ENCODE results near the gene LRRC8B. TPM values are rescaled to one million over a fixed set of nuclear protein-coding genes. Genes with fewer than 3 reads are reported as not detected.

Gene LRRC8B
- total RNA-seq, 2 experiments from 2014 or later, result 4.4 to 9.9 TPM

- intact Hi-C loops (cut with micrococcal nuclease; ENCODE audit: unreplicated experiment), result no loop called here
- POLR2A ChIA-PET, result interaction anchor here (0.6 to 1.0 kb wide), 3 partner anchors 17 to 86 kb away, joined by 3 read pairs; no protein-coding TSS in a partner anchor
Measured at GRCh38 chr1:89596698-89597097, 72.1 kb downstream of the LRRC8B start.

DNA sequence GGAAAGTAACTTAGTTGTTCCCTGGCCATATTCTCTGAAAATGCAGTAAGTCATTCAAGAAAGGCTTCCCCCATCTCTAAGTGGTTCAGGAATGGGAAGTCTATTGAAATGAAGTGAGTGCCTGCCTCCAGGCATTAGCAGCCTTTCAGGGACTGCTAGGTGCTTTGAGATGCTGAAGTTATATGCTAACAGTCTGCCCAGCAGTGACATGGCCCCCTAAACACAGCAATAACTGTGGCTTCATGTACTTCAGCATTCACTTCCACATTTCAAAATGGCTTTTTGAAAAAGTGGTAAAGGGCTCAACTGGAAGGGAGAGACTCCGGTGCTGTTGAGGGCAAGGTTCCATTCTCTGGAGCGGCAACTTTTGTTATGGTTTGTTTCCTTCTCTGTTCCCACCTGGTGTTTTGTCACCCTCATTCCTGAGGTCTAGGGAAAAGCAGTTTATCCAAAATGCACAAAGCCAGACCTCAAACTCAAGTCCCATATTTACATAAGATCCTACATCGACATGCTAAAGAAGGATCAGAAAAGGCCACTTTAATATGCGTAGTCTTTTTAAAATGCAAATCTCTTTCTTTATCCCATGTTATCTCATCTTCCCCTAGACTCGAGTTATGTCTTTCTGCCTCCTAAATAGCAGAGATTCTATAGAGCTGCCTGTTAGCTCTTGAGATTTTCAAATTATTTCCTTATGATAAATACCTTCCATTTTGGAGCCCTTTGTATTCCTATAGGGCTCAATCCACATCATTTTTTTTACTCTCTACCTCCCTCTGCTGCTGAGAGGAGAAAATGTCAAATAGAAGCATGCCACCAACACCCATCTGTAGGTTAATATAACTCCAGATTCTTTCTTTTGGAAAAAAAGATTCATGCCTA is 74.1 kb downstream of the LRRC8B start:
- intact Hi-C loops (cut with micrococcal nuclease; ENCODE audit: unreplicated experiment), result loop anchor here (1.0 to 2.0 kb wide), 4 partner anchors 74 to 165 kb away; partner anchors contain the start of gene LRRC8B
- POLR2A ChIA-PET, result no interaction called here
- Histone ChIP-seq H3K36me3 (ENCODE audit: insufficient read depth, low read length) (no peaks in the 10 kb centered on the region), H3K4me1 (ENCODE audit: insufficient read depth, low read length, poor library complexity, severe bottlenecking) (no peaks in the 10 kb centered on the region), H3K9me3 (ENCODE audit: low read length) (no peaks in the 10 kb centered on the region), H4K20me1 (ENCODE audit: insufficient read depth, low read length) (peaks cover 7% of the 10 kb centered on the region; the same call in 1 of the 2 replicates), H3K27ac (ENCODE audit: low read depth, low read length, poor library complexity, severe bottlenecking) (no peak overlapping the region), H2AFZ (ENCODE audit: low read length) (no peak overlapping the region), H3K4me2 (ENCODE audit: low read length) (no peak overlapping the region), H3K9me2 (ENCODE audit: insufficient read depth, low read length) (no peaks in the 10 kb centered on the region), H3K79me2 (ENCODE audit: insufficient read depth, low read depth, low read length) (no peaks in the 10 kb centered on the region), H3K4me3 (ENCODE audit: low read depth, low read length, poor library complexity, severe bottlenecking) (no peak overlapping the region)
- peak; percentile 50 for DNase-seq (ENCODE audit: low spot score)
- BruUV-seq (replicated peaks), result no TSS peak
- CTCF ChIA-PET (ENCODE audit: unreplicated experiment), result no interaction called here
- TF ChIP-seq, protein P1, sequence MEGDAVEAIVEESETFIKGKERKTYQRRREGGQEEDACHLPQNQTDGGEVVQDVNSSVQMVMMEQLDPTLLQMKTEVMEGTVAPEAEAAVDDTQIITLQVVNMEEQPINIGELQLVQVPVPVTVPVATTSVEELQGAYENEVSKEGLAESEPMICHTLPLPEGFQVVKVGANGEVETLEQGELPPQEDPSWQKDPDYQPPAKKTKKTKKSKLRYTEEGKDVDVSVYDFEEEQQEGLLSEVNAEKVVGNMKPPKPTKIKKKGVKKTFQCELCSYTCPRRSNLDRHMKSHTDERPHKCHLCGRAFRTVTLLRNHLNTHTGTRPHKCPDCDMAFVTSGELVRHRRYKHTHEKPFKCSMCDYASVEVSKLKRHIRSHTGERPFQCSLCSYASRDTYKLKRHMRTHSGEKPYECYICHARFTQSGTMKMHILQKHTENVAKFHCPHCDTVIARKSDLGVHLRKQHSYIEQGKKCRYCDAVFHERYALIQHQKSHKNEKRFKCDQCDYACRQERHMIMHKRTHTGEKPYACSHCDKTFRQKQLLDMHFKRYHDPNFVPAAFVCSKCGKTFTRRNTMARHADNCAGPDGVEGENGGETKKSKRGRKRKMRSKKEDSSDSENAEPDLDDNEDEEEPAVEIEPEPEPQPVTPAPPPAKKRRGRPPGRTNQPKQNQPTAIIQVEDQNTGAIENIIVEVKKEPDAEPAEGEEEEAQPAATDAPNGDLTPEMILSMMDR (conservative IDR thresholded peaks at IDR 0.05; ENCODE audit: low read length), result peak; percentile 89
- TF ChIP-seq EZH2phosphoT487 (IDR thresholded peaks at IDR 0.05; ENCODE audit: borderline replicate concordance, low read depth, low read length), result no peak

More at GRCh38 chr1:89596698-89597097, 72.1 kb downstream of the LRRC8B start:
- DNase-seq (ENCODE audit: low spot score), result no peak
- Histone ChIP-seq H3K36me3 (ENCODE audit: insufficient read depth, low read length) (no peaks in the 10 kb centered on the region), H3K4me3 (ENCODE audit: low read depth, low read length, poor library complexity, severe bottlenecking) (no peak overlapping the region), H3K79me2 (ENCODE audit: insufficient read depth, low read depth, low read length) (no peaks in the 10 kb centered on the region), H4K20me1 (ENCODE audit: insufficient read depth, low read length) (peaks cover 4% of the 10 kb centered on the region; the same call in 1 of the 2 replicates), H3K4me2 (ENCODE audit: low read length) (no peak overlapping the region), H3K9me2 (ENCODE audit: insufficient read depth, low read length) (no peaks in the 10 kb centered on the region), H2AFZ (ENCODE audit: low read length) (no peak overlapping the region), H3K27ac (ENCODE audit: low read depth, low read length, poor library complexity, severe bottlenecking) (no peak overlapping the region), H3K9me3 (ENCODE audit: low read length) (no peaks in the 10 kb centered on the region), H3K4me1 (ENCODE audit: insufficient read depth, low read length, poor library complexity, severe bottlenecking) (no peaks in the 10 kb centered on the region)
- CTCF ChIA-PET (ENCODE audit: unreplicated experiment), result no interaction called here
- no TSS peak for BruUV-seq (replicated peaks)
- TF ChIP-seq EZH2phosphoT487 (IDR thresholded peaks at IDR 0.05; ENCODE audit: borderline replicate concordance, low read depth, low read length), result no peak
- TF ChIP-seq, protein P1 (conservative IDR thresholded peaks at IDR 0.05; ENCODE audit: low read length), result no peak

GRCh38 chr1:89599332-89599630 is 74.7 kb downstream of the LRRC8B start:
- ChIA-PET POLR2A (no interaction called here), CTCF (ENCODE audit: unreplicated experiment) (no interaction called here)
- Histone ChIP-seq H3K4me1 (ENCODE audit: insufficient read depth, low read length, poor library complexity, severe bottlenecking) (no peaks in the 10 kb centered on the region), H3K79me2 (ENCODE audit: insufficient read depth, low read depth, low read length) (no peaks in the 10 kb centered on the region), H3K36me3 (ENCODE audit: insufficient read depth, low read length) (no peaks in the 10 kb centered on the region), H3K9me3 (ENCODE audit: low read length) (no peaks in the 10 kb centered on the region), H3K4me3 (ENCODE audit: low read depth, low read length, poor library complexity, severe bottlenecking) (no peak overlapping the region), H3K27ac (ENCODE audit: low read depth, low read length, poor library complexity, severe bottlenecking) (no peak overlapping the region), H4K20me1 (ENCODE audit: insufficient read depth, low read length) (peaks cover 7% of the 10 kb centered on the region; the same call in 1 of the 2 replicates), H2AFZ (ENCODE audit: low read length) (no peak overlapping the region), H3K4me2 (ENCODE audit: low read length) (no peak overlapping the region), H3K9me2 (ENCODE audit: insufficient read depth, low read length) (no peaks in the 10 kb centered on the region)
- BruUV-seq (replicated peaks), result no TSS peak
- intact Hi-C loops (cut with micrococcal nuclease; ENCODE audit: unreplicated experiment), result loop anchor here (1.0 to 2.0 kb wide), 3 partner anchors 74 to 164 kb away; partner anchors contain the start of gene LRRC8B
- no peak for DNase-seq (ENCODE audit: low spot score)
- TF ChIP-seq, protein P1 (conservative IDR thresholded peaks at IDR 0.05; ENCODE audit: low read length), result peak; percentile 52; the same call in 1 of the 2 replicates
- no peak for TF ChIP-seq EZH2phosphoT487 (IDR thresholded peaks at IDR 0.05; ENCODE audit: borderline replicate concordance, low read depth, low read length)

Measured in OCI-LY7 (cell line).